ENCODE measurements around the gene SORCS2. TPM values are rescaled to one million over a fixed set of nuclear protein-coding genes. Genes with fewer than 3 reads are reported as not detected.

The SORCS2 gene
- total and polyA plus RNA-seq, 2 of the 13 experiments (the other 11 are each of a cell fraction or from before 2014, with no cell fraction given): 0.82 to 1.0 TPM

GRCh38 chr4:7364979-7365378, 172.6 kb downstream of the SORCS2 start:
- H3K27me3 ChIP-seq (ENCODE audit: control insufficient read depth in 1 of 2, insufficient read depth in 2 of 2, low read length in 2 of 2): peaks cover 4 to 42% of the 10 kb centered on the region in 2 experiments; a peak in 4 of 5 replicates
- in situ Hi-C loops (cut with HindIII; ENCODE audit: extremely low pct_ligation_motif_present, low pct_unique_long_range_greater_than_20kb): no loop called here
- H3K36me3 ChIP-seq (replicated peaks in 1 of 2; ENCODE audit: control insufficient read depth in 1 of 2, insufficient read depth in 2 of 2, low read length in 2 of 2): no peaks in the 10 kb centered on the region
- CTCF ChIA-PET (ENCODE audit: low intra/inter-chr PET ratio, low total read pairs): no interaction called here
- no peaks in the 10 kb centered on the region for H3K79me2 ChIP-seq (ENCODE audit: insufficient read depth, low read length)
- H2AFZ ChIP-seq (ENCODE audit: low read length): no peak overlapping the region
- H3K9ac ChIP-seq (ENCODE audit: insufficient read depth, low read depth, low read length): no peak overlapping the region
- WGBS (ENCODE audit: low lambda C conversion rate): 11% methylated on average over 5 of the region's 5 CpGs
- ATAC-seq (no peak), DNase-seq (ENCODE audit: low spot score) (no peak), FAIRE-seq (no peak)
- no peak overlapping the region for H3K4me3 ChIP-seq (replicated peaks in 1 of 3; ENCODE audit: insufficient read depth in 1 of 3, low read depth in 2 of 3, low read length in 3 of 3)
- BruUV-seq (replicated peaks): no TSS peak
- intact Hi-C loops (cut with micrococcal nuclease; ENCODE audit: unreplicated experiment): no loop called here
- TF ChIP-seq, protein P1, sequence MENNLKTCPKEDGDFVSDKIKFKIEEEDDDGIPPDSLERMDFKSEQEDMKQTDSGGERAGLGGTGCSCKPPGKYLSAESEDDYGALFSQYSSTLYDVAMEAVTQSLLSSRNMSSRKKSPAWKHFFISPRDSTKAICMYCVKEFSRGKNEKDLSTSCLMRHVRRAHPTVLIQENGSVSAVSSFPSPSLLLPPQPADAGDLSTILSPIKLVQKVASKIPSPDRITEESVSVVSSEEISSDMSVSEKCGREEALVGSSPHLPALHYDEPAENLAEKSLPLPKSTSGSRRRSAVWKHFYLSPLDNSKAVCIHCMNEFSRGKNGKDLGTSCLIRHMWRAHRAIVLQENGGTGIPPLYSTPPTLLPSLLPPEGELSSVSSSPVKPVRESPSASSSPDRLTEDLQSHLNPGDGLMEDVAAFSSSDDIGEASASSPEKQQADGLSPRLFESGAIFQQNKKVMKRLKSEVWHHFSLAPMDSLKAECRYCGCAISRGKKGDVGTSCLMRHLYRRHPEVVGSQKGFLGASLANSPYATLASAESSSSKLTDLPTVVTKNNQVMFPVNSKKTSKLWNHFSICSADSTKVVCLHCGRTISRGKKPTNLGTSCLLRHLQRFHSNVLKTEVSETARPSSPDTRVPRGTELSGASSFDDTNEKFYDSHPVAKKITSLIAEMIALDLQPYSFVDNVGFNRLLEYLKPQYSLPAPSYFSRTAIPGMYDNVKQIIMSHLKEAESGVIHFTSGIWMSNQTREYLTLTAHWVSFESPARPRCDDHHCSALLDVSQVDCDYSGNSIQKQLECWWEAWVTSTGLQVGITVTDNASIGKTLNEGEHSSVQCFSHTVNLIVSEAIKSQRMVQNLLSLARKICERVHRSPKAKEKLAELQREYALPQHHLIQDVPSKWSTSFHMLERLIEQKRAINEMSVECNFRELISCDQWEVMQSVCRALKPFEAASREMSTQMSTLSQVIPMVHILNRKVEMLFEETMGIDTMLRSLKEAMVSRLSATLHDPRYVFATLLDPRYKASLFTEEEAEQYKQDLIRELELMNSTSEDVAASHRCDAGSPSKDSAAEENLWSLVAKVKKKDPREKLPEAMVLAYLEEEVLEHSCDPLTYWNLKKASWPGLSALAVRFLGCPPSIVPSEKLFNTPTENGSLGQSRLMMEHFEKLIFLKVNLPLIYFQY (CRISPR knock-in tag; IDR thresholded peaks at IDR 0.05; ENCODE audit: borderline replicate concordance): no peak
- TF ChIP-seq NFIB (CRISPR knock-in tag; IDR thresholded peaks at IDR 0.05; ENCODE audit: borderline replicate concordance) (no peak), KDM5B (CRISPR knock-in tag; IDR thresholded peaks at IDR 0.05; ENCODE audit: borderline replicate concordance) (no peak), CENPBD1 (CRISPR knock-in tag; IDR thresholded peaks at IDR 0.05; ENCODE audit: borderline replicate concordance, low read depth) (no peak), POGZ (CRISPR knock-in tag; IDR thresholded peaks at IDR 0.05) (no peak)
- TF ChIP-seq, protein P2, sequence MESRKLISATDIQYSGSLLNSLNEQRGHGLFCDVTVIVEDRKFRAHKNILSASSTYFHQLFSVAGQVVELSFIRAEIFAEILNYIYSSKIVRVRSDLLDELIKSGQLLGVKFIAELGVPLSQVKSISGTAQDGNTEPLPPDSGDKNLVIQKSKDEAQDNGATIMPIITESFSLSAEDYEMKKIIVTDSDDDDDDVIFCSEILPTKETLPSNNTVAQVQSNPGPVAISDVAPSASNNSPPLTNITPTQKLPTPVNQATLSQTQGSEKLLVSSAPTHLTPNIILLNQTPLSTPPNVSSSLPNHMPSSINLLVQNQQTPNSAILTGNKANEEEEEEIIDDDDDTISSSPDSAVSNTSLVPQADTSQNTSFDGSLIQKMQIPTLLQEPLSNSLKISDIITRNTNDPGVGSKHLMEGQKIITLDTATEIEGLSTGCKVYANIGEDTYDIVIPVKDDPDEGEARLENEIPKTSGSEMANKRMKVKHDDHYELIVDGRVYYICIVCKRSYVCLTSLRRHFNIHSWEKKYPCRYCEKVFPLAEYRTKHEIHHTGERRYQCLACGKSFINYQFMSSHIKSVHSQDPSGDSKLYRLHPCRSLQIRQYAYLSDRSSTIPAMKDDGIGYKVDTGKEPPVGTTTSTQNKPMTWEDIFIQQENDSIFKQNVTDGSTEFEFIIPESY (CRISPR knock-in tag; IDR thresholded peaks at IDR 0.05): no peak
- TF ChIP-seq, protein P3, sequence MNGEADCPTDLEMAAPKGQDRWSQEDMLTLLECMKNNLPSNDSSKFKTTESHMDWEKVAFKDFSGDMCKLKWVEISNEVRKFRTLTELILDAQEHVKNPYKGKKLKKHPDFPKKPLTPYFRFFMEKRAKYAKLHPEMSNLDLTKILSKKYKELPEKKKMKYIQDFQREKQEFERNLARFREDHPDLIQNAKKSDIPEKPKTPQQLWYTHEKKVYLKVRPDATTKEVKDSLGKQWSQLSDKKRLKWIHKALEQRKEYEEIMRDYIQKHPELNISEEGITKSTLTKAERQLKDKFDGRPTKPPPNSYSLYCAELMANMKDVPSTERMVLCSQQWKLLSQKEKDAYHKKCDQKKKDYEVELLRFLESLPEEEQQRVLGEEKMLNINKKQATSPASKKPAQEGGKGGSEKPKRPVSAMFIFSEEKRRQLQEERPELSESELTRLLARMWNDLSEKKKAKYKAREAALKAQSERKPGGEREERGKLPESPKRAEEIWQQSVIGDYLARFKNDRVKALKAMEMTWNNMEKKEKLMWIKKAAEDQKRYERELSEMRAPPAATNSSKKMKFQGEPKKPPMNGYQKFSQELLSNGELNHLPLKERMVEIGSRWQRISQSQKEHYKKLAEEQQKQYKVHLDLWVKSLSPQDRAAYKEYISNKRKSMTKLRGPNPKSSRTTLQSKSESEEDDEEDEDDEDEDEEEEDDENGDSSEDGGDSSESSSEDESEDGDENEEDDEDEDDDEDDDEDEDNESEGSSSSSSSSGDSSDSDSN (CRISPR knock-in tag; IDR thresholded peaks at IDR 0.05): no peak
- POLR2A ChIA-PET: no interaction called here
- no peak overlapping the region for H3K27ac ChIP-seq (ENCODE audit: extremely low read length, insufficient read depth, low read length)
- no peak overlapping the region for H3K4me2 ChIP-seq (ENCODE audit: low read depth, low read length)
- H3K4me1 ChIP-seq (ENCODE audit: insufficient read depth, low read length): no peaks in the 10 kb centered on the region
- no peaks in the 10 kb centered on the region for H4K20me1 ChIP-seq (ENCODE audit: insufficient read depth, low read length)
- H3K9me3 ChIP-seq (ENCODE audit: low read length): no peaks in the 10 kb centered on the region
